ENCODE data around the gene PRKAB1.

PRKAB1 gene

DNA sequence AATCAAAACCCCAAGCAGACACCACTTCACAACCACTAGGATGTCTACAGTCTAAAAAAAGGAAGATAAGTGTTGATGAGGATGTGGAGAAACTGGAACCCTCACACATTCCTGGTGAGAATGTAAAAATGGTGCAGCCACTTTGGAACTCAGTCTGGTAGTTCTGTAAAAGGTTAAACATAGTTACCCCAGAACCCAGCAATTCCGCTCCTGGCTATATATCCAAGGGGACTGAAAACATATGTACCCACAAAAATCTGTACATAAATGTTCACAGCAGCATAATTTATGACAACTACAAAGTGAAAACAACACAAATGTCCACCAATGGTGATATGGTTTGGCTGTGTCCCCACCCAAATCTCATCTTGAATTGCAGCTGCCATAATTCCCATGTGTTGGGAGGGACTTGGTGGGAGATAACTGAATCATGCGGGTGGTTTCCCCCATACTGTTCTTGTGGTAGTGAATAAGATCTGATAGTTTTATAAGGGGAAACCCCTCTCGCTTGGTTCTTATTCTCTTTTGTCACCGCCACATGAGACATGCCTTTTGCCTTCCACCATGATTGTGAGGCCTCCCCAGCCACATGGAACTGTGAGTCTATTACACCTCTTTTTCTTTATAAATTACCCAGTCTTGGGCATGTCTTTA lies 46.8 kb downstream of the PRKAB1 start:
- DNase-seq (ENCODE audit: low read depth): no peak

DNA sequence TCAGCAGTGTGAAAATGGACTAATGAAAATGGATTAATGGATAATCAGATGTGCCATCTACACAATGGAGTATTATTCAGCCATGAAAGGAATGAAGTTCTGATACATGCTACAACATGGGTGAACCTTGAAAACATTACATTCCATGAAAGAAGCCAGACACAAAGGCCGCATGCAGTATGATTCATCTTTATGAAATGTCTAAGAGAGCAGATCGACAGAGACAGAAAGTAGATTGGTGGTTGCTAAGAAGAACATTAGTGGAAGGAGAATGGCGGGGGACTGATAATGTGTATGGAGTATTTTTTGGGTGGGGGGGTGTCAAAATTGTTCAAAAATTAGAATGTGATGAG lies 47.3 kb downstream of the PRKAB1 start:
- DNase-seq (ENCODE audit: low read depth): no peak

DNA sequence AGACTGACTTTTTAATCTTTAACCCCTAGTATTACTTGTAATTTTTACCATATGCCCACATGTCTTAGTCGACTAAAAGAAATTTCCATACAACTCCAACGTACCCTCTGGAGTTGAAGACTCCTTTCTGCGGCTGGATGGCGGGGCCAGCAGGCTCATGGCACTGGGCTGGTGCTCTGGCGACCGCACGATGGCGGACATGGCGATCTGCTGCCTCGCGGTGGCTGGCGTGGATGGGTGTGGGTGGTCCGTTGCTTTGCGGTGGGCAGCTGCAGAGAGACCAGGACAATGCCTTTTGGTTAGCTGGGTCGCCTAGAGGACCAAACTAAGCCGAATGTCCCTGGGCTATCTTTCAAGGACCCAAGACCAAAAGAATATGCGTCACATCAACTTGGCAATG lies 50.2 kb downstream of the PRKAB1 start:
- DNase-seq (ENCODE audit: low read depth): no peak

DNA sequence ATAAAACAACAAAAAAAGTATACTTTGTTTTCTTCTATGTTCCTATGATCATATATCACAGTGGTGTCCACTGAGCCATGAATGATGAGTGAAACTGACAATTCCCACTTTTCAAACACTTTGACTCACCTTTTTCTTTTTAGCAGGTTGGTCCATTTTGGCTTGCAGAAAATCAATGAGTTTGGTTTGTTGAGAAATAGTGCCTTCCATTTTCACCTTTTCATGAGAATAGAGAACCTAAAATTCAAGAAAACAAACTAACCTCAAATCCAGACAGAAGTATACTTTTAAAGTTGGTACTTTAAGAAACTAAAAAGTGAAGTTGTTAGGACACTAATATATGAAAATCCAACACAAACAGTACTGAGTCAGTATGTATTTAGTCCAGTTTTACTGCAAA lies 52.4 kb downstream of the PRKAB1 start:
- no peak for DNase-seq (ENCODE audit: low read depth)

- DNase-seq (ENCODE audit: low read depth): no peak
These were observed 53.4 kb downstream of the PRKAB1 start for GRCh38 chr12:119721306-119721705.

- no peak for DNase-seq (ENCODE audit: low read depth)
These were observed 57.6 kb downstream of the PRKAB1 start for GRCh38 chr12:119725523-119725922.

DNA sequence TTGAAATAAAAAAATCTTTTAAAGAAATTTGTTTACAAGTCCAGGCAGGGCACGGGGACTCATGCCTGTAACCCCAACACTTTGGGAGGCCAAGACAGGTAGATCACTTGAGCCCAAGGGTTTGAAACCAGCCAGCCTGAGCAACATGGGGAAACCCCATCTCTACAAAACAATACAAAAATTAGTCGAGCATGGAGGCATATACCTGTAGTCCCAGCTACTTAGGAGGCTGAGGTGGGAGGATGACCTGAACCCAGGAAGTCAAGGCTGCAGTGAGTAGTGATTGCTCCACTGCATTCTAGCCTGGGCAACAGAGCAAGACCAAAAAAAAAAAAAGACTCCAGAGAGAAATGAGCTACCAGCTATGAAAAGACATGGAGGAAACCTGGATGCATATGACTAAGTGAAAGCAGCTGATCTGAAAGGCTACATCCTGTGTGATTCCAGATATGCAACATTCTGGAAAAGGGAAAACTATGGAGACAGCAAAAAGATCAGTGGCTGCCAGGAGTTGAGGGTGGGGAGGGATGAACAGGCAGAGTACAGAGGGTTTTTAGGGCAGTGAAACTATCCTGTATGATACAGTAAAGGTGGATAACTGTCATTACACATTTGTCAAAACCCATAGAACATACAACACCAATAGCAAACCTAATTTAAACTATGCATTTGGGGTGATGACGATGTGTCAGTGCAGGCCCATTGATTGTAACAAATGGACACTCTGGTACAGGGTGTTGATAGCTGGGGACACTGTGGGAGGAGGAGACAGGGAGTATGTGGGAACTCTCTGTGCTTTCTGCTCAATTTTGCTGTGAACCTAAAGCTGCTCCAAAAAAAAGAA lies 59.9 kb downstream of the PRKAB1 start:
- DNase-seq (ENCODE audit: low read depth): no peak

DNA sequence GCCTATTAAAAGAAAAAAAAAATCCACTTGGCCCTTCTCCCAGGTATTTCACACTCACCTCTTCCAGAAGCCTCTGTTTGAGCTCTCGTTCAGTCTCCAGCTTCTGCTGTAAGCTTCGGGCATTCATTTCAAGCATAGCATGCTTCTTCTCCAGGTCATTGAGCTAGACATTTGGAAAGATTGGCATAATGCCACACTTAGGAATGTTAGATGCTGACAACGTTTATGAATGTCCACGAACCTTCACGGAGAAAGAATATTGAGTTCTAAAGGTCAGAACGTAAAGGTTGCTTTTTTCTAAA lies 60.5 kb downstream of the PRKAB1 start:
- DNase-seq (ENCODE audit: low read depth): no peak

GRCh38 chr12:119729871-119730270 lies 61.9 kb downstream of the PRKAB1 start:
- DNase-seq (ENCODE audit: low read depth): no peak

DNA sequence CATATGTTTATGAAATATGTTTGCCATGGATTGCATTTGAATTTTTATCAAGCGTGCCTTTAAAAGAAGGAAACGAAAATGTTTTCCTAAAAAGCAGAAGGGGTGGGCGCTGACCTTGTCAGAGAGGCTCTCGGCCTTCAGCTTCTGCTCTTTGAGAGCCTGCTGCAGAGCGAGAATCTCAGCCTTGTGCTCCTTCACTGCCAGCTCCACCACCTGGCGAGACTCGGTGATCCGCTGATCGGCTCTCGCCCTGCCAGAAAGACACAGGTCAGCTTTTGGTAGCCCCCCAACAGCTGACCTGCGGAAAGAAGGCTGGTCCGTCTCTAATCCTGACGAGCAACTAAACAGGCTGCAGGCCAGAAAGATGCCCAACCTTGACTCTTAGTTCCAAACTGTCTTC lies 62.4 kb downstream of the PRKAB1 start:
- no peak for DNase-seq (ENCODE audit: low read depth)

Data from GM04503 (cell line).